HG03520 (cell line): ENCODE data around the gene VSIG10.
"Not testable (repeated sequence)": the region's sequence is repeated elsewhere in the genome, so short reads cannot be mapped to it uniquely, and the experiment has no call there.

ENCODE experiments used
- ATAC-seq: cut with Tn5 transposase; IDR thresholded peaks from one replicate; pipeline ENCODE4 v1.9.1; 2021; ENCODE audit warnings: mild to moderate bottlenecking, moderate library complexity; ENCODE audit not compliant: unreplicated experiment

The VSIG10 gene

GRCh38 chr12:118109088-118109487 lies 5.3 kb upstream of the VSIG10 start:
- no peak for ATAC-seq

- no peak for ATAC-seq
Measured at GRCh38 chr12:118107694-118108093, 3.9 kb upstream of the VSIG10 start.

GRCh38 chr12:118107011-118107410 lies 3.2 kb upstream of the VSIG10 start:
- no peak for ATAC-seq

- no peak for ATAC-seq
Measured at GRCh38 chr12:118103201-118103600, 610 bp downstream of the VSIG10 start.

GRCh38 chr12:118102609-118103008 lies 1.2 kb downstream of the VSIG10 start:
- no peak for ATAC-seq

- ATAC-seq: no peak
Measured at GRCh38 chr12:118102070-118102469, 1.7 kb downstream of the VSIG10 start.

GRCh38 chr12:118101051-118101450 lies 2.8 kb downstream of the VSIG10 start:
- no peak for ATAC-seq

- ATAC-seq: no peak
Measured at GRCh38 chr12:118098911-118099671, 4.7 kb downstream of the VSIG10 start.

GRCh38 chr12:118098401-118098800 lies 5.4 kb downstream of the VSIG10 start:
- ATAC-seq: no peak

GRCh38 chr12:118094039-118094438 lies 9.8 kb downstream of the VSIG10 start:
- ATAC-seq: no peak

GRCh38 chr12:118089782-118090181 lies 14.0 kb downstream of the VSIG10 start:
- no peak for ATAC-seq

GRCh38 chr12:118082161-118082560 lies 21.6 kb downstream of the VSIG10 start:
- ATAC-seq: no peak

GRCh38 chr12:118081521-118081920 lies 22.3 kb downstream of the VSIG10 start:
- not testable (repeated sequence) for ATAC-seq

GRCh38 chr12:118073768-118074167 lies 30.0 kb downstream of the VSIG10 start:
- ATAC-seq: no peak

GRCh38 chr12:118070650-118071049 lies 33.2 kb downstream of the VSIG10 start:
- no peak for ATAC-seq

- no peak for ATAC-seq
Measured at GRCh38 chr12:118068445-118068844, 35.4 kb downstream of the VSIG10 start.

GRCh38 chr12:118065380-118065779 lies 38.4 kb downstream of the VSIG10 start:
- ATAC-seq: no peak

- no peak for ATAC-seq
Measured at GRCh38 chr12:118064608-118065007, 39.2 kb downstream of the VSIG10 start.

- no peak for ATAC-seq
Measured at GRCh38 chr12:118063576-118064391, 40.0 kb downstream of the VSIG10 start.

GRCh38 chr12:118061873-118062843 lies 41.7 kb downstream of the VSIG10 start:
- no peak for ATAC-seq
